Lung (tissue), 12 donors: ENCODE results near the gene HRH3. TPM values are rescaled to one million over a fixed set of nuclear protein-coding genes. Genes with fewer than 3 reads are reported as not detected.

ENCODE experiments used
- ATAC-seq: fragments of 200-7000 bp; cut with Tn5 transposase; one replicate; pipeline ENCODE4 v1.9.1; 2020; ENCODE audit warnings: moderate number of reproducible peaks; ENCODE audit not compliant: insufficient read depth, low FRiP score
- DNase-seq, 3 donors: peaks; one replicate each; pipeline ENCODE4 v3.0.0-alpha.2; 2013 to 2017
- H3K27ac ChIP-seq, 2 donors: one replicate each; pipeline ENCODE4 v1.5.1; 2013; ENCODE audit warnings: mild to moderate bottlenecking in 2 of 2, moderate library complexity in 2 of 2, control low read depth in 1 of 2, inconsistent platforms in 1 of 2, low read depth in 1 of 2, low read length in 1 of 2
- H3K27me3 ChIP-seq, 3 donors: one replicate each; pipeline ENCODE4 v1.5.1; 2013; ENCODE audit warnings: low read length in 2 of 3; ENCODE audit not compliant: control insufficient read depth in 3 of 3, insufficient read depth in 3 of 3
- H3K36me3 ChIP-seq, 4 donors: one replicate each; pipeline ENCODE4 v1.5.1; 2013; ENCODE audit warnings: low read length in 4 of 4, mild to moderate bottlenecking in 1 of 4, moderate library complexity in 1 of 4; ENCODE audit not compliant: control insufficient read depth in 4 of 4, insufficient read depth in 4 of 4
- H3K4me1 ChIP-seq, 5 donors: one replicate each; pipeline ENCODE4 v1.5.1; 2013; ENCODE audit warnings: low read length in 5 of 5, mild to moderate bottlenecking in 2 of 5, moderate library complexity in 1 of 5; ENCODE audit not compliant: control insufficient read depth in 5 of 5, insufficient read depth in 5 of 5
- H3K4me3 ChIP-seq: one replicate; pipeline ENCODE4 v1.5.1; 2013; ENCODE audit warnings: mild to moderate bottlenecking, control low read depth, moderate library complexity
- H3K9ac ChIP-seq, 2 donors: one replicate each; pipeline ENCODE4 v1.5.1; 2013; ENCODE audit warnings: low read length in 2 of 2, control low read depth in 1 of 2; ENCODE audit not compliant: insufficient read depth in 1 of 2
- H3K9me3 ChIP-seq, 4 donors: one replicate each; pipeline ENCODE4 v1.5.1; 2013; ENCODE audit warnings: low read length in 3 of 4, mild to moderate bottlenecking in 1 of 4, moderate library complexity in 1 of 4; ENCODE audit not compliant: control insufficient read depth in 4 of 4, insufficient read depth in 3 of 4
- CTCF ChIP-seq: IDR thresholded peaks from 2 replicates; pipeline ENCODE4 v1.5.1; 2012; ENCODE audit warnings: mild to moderate bottlenecking; ENCODE audit errors: control extremely low read depth, extremely low read depth
- WGBS, 2 donors: extraction: QIAGEN DNeasy Blood & Tissue Kit; methylation state at CpG; one replicate each; pipeline ENCODE4 v1.1.7; 2013; 5-methylcytosine and 5-hydroxymethylcytosine counted together
- polyA plus RNA-seq, 2 donors: library from polyadenylated mRNA; stranded (reverse); fragments of 200-250 nt; gene quantifications; one replicate each; pipeline ENCODE4 v1.2.1, GENCODE V29; 2013
- total RNA-seq, 2 donors: library from RNA; depleted of rRNA in 1 of 2; stranded (reverse); fragments of >200 nt in 1 of 2; gene quantifications; one replicate each; pipeline ENCODE4 v1.2.1, GENCODE V29; 2014 to 2021
- donor health status: control.
- donor health status: control.
- donor health status: Bipolar disorder and iron deficiency.
- donor health status: healthy.
- donor health status: DM: yes; HTN: yes; CAD: no.

Gene HRH3
- total and polyA plus RNA-seq, 4 donors: not detected

GRCh38 chr20:62229667-62230066, 9.6 kb upstream of the HRH3 start:
- no peaks in the 10 kb centered on the region for H3K36me3 ChIP-seq
- H3K9ac ChIP-seq: no peak overlapping the region
- DNase-seq (no peak), ATAC-seq (no peak)
- H3K27me3 ChIP-seq: peaks cover 0 to 13% (median 2%) of the 10 kb centered on the region in 3 donors
- WGBS, 2 donors: 32 to 65% methylated on average over 4 of the region's 4 CpGs
- H3K4me3 ChIP-seq: no peak overlapping the region
- H3K4me1 ChIP-seq: peaks cover 0 to 2% (median 0%) of the 10 kb centered on the region in 5 donors
- H3K27ac ChIP-seq: no peak overlapping the region
- peaks cover 0 to 4% (median 0%) of the 10 kb centered on the region in 4 donors for H3K9me3 ChIP-seq
- TF ChIP-seq CTCF: no peak

GRCh38 chr20:62228982-62229545, 9.0 kb upstream of the HRH3 start:
- TF ChIP-seq CTCF: no peak
- DNase-seq (no peak), ATAC-seq (no peak)
- no peak overlapping the region for H3K4me3 ChIP-seq
- H3K27me3 ChIP-seq: peaks cover 0 to 17% (median 2%) of the 10 kb centered on the region in 3 donors
- WGBS, 2 donors: 69 to 73% methylated on average over 7 of the region's 7 CpGs
- peaks cover 0 to 7% (median 0%) of the 10 kb centered on the region in 4 donors for H3K9me3 ChIP-seq
- no peak overlapping the region for H3K9ac ChIP-seq
- no peaks in the 10 kb centered on the region for H3K36me3 ChIP-seq
- peaks cover 0 to 2% (median 0%) of the 10 kb centered on the region in 5 donors for H3K4me1 ChIP-seq
- H3K27ac ChIP-seq: no peak overlapping the region

GRCh38 chr20:62227977-62228958, 8.2 kb upstream of the HRH3 start:
- H3K4me3 ChIP-seq: no peak overlapping the region
- DNase-seq (no peak), ATAC-seq (no peak)
- no peak for TF ChIP-seq CTCF
- H3K27me3 ChIP-seq: peaks cover 2 to 21% (median 5%) of the 10 kb centered on the region in 3 donors
- H3K4me1 ChIP-seq: peaks cover 0 to 2% (median 0%) of the 10 kb centered on the region in 5 donors
- H3K27ac ChIP-seq: no peak overlapping the region
- H3K36me3 ChIP-seq: no peaks in the 10 kb centered on the region
- peaks cover 0 to 3% (median 0%) of the 10 kb centered on the region in 4 donors for H3K9me3 ChIP-seq
- 44 to 61% methylated on average over 36 to 37 of the region's 37 CpGs for WGBS, 2 donors
- H3K9ac ChIP-seq: no peak overlapping the region
